RKO (cell line): Measurements from ENCODE around the gene SBF2.
"Not testable (repeated sequence)": the region's sequence is repeated elsewhere in the genome, so short reads cannot be mapped to it uniquely, and the experiment has no call there.

ENCODE experiments used
- DNase-seq: peaks from one replicate; pipeline ENCODE4 v3.0.0-alpha.2; 2016; ENCODE audit warnings: low spot score

Gene SBF2

GRCh38 chr11:9952511-9953196 is 341.4 kb downstream of the SBF2 start:
- DNase-seq = no peak

- DNase-seq = no peak
Observed at GRCh38 chr11:9951807-9952206, 342.2 kb downstream of the SBF2 start.

- DNase-seq = no peak
Observed at GRCh38 chr11:9950462-9950861, 343.6 kb downstream of the SBF2 start.

- DNase-seq = no peak
Observed at GRCh38 chr11:9947231-9947864, 346.7 kb downstream of the SBF2 start.

- not testable (repeated sequence) for DNase-seq
Observed at GRCh38 chr11:9945680-9946079, 348.3 kb downstream of the SBF2 start.

- no peak for DNase-seq
Observed at GRCh38 chr11:9943386-9944110, 350.5 kb downstream of the SBF2 start.

GRCh38 chr11:9941991-9942390 is 352.0 kb downstream of the SBF2 start:
- no peak for DNase-seq

- not testable (repeated sequence) for DNase-seq
Observed at GRCh38 chr11:9939150-9939549, 354.9 kb downstream of the SBF2 start.

- no peak for DNase-seq
Observed at GRCh38 chr11:9936754-9937153, 357.3 kb downstream of the SBF2 start.

- DNase-seq = not testable (repeated sequence)
Observed at GRCh38 chr11:9932843-9933242, 361.2 kb downstream of the SBF2 start.

- DNase-seq = not testable (repeated sequence)
Observed at GRCh38 chr11:9930562-9931331, 363.3 kb downstream of the SBF2 start.

GRCh38 chr11:9927670-9928069 is 366.3 kb downstream of the SBF2 start:
- no peak for DNase-seq

- DNase-seq = no peak
Observed at GRCh38 chr11:9923280-9923679, 370.7 kb downstream of the SBF2 start.

- DNase-seq = no peak
Observed at GRCh38 chr11:9922806-9923205, 371.2 kb downstream of the SBF2 start.

GRCh38 chr11:9916480-9916879 is 377.5 kb downstream of the SBF2 start:
- DNase-seq = no peak

GRCh38 chr11:9914064-9914463 is 380.0 kb downstream of the SBF2 start:
- no peak for DNase-seq

- peak; percentile 31 for DNase-seq
Observed at GRCh38 chr11:9905960-9906791, 387.8 kb downstream of the SBF2 start.

GRCh38 chr11:9905501-9905951 is 388.5 kb downstream of the SBF2 start:
- DNase-seq = no peak

GRCh38 chr11:9903579-9903978 is 390.4 kb downstream of the SBF2 start:
- no peak for DNase-seq

GRCh38 chr11:9901943-9902342 is 392.1 kb downstream of the SBF2 start:
- no peak for DNase-seq

- peak; percentile 93 for DNase-seq
Observed at GRCh38 chr11:9900253-9900652, 393.8 kb downstream of the SBF2 start.
